ENCODE data around the gene DCBLD2.

The DCBLD2 gene

DNA sequence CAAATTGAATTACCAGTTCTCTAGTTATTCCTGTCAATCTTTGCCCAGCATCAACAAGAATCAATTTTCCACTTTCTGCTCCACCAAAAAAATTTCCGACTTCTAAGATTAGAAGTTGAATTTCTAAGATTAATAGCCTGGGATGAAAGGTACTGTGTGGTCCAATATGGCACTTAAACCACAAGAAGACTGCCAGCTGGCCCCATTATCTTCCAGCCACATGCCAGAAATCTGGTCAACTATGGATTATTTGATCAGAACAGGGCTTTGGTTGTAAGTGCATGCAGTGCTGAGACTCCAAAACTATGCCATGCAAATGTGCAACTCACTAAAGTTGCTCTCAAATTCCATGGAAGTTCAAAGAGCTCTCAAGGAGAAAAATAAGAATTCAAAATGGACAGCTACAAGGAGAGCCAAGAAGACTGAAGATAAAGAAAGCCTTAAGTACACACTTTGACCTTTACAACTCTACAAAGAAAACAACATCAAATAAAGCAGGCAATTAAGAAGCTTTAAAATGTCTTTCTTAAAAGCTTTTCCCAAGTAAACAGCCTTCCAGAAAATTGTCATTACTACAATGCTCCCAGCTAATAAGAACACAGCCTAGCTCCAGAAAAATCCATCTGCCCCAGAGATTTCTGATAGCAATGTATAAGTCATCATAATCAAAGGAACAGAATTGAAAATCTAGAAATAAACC lies 74.1 kb downstream of the DCBLD2 start:
- no peak for DNase-seq

DNA sequence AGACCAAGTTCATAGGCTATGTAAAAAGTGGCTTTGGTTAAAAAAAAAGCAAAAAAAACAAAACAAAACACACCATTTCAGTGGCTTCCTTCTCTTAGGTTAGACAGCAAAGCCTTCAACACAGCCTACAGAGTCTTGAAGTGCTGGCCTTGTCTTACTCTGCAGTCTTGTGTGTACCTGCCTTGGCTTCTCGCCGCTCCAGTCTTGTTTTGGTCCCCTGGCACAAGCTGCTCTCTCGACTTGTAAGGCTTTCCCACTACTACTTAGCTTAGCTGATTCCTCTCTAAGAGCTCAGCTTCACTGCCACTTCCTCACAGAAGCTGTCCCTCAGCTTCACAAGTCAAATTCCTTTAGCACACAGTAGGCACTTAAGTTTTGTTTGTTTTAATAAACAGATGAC lies 75.4 kb downstream of the DCBLD2 start:
- DNase-seq: no peak

DNA sequence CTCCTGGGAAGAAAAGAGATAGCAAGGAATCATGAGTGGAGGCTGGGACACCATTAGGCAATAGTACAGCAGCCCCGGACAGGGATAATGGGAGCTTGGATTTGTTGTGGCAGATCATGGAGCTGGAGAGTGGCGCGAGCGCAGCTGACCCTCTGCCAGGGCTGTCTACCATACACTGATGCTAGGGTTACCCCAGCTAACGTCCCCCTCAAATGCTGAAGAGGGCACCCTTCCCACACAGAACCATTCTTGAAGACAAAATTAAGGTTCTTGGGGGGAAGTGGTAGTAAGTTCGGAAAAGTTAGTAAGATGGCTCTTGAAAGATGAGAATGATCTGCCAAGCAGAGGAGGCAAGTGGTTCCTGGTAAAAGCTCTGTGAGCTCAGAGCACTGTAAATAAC lies 77.2 kb downstream of the DCBLD2 start:
- no peak for DNase-seq

DNA sequence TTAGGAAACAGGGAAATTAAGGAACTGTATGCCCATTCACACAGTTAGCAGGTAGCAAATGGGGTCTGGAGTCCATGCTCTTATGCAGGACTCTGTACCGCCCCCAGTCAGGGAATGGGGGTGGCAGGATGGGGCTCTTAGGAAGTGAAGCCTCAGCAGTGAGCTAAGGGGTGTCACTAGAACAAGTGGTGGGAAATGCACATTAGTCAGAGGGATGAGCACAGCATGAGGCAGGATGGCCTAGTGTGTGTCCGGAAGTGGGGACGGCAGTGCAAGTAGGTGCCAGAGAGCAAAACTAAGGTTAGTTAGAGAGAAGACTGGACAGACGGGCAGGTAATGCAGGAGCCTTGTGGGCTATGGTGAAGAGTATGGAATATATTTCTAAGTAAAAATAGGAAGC lies 77.7 kb downstream of the DCBLD2 start:
- DNase-seq: no peak

DNA sequence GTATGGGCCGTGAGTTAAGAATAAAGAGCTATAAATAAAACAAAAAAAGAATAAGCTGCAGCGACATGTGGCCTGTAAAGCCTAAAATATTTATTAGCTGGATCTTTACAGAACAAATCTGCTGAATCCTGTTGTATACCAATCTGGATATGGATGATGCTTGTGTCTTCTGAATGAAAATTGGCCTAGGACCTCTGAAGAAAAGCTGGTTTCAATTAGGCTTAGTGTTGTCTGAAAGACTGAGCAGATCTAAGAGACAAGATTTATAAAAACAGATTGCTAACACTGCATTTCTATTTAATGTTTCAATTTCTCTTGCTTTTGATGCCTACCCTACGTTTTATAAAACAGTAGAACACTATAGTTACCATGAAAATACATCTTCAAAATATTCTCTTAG lies 80.4 kb downstream of the DCBLD2 start:
- no peak for DNase-seq

DNA sequence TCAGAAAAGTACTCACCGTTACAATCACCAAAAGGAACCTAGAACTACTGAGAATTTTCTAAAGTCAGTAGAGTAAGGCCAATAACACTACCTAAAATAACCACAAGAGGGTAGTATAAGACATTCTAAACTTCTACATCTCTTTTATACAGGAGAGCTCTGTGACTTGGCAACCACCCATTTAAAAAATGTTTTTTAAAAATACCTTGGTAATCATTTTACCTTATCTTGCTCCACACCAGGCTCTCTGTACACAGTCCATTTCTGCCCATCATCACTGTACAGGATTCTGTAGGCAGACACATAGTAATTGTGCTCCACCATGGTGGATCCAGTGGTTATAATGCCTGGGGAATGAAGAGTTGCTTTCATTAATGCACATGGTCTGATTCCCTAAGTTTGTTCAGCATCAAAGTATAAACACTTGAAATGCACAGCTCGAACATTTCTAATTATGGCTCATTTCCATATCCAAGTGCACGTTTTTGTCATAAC lies 83.9 kb downstream of the DCBLD2 start:
- DNase-seq: no peak

DNA sequence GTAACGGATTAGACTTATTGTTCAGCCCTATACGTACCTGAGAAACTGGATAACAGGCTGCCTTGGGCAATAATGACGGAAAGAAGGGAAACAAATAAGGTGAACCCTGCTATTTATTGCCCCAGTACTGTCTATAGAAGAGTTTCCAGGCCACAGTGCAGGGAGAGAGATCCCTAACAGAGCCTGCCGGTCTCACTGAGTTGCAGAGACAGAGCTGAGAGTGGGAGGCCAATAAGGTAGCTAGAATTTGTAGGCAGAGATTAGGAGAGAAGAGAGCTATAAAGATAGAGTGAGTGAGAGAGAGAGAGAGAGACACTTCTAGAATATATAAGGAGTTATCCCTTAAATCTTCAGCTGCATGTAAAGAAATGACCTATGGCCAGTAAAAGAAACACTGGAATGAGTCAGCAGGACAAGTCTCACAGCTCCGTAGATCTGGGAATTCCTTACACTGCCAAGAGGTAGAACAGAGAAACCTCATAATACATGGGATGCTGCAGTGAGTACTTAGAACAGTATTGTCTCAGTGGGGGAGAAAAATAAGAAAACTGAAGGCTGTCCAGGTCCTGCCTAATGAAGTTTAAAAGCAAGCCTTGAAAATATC lies 86.6 kb downstream of the DCBLD2 start:
- no peak for DNase-seq

DNA sequence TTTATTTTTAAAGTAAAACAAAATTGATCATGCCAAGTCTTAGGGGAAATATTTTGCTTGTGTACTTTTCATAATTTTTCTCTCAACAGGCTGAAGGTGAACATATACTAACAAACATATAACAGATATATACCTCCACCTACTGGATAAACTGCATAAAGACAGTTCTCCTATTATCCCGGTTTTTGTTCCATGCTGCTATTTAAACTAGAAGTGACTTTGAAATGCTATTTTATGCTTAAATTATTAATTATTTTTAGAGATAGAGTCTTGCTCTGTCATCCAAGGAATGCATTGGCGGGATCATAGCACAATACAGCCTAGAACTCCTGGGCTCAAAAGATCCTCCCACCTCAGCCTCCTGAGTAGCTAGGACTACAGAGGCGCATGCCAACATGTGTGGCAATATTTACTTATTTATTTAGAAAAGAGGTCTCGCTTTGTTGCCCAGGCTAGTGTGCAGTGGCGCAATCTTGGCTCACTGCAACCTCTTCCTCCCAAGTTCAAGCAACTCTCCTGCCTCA lies 88.6 kb downstream of the DCBLD2 start:
- no peak for DNase-seq

DNA sequence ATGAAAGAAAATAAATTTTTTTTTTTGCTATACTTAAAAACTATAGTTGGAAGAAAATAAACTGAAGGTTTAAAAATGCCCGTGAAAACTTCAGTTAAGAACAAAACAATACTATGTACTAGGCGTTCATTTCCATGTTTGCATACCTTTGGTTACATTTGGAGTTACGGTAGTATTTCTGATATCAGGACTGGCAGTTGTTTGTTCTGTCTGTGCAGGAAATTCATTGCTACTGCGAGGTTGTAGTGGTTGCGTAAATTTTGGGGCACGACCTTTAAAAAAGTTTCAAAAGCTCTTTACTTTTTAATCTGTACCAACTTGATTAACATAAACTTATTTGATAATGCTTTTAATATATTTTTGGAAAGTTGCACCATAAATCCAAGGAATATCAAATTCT lies 90.4 kb downstream of the DCBLD2 start:
- no peak for DNase-seq

DNA sequence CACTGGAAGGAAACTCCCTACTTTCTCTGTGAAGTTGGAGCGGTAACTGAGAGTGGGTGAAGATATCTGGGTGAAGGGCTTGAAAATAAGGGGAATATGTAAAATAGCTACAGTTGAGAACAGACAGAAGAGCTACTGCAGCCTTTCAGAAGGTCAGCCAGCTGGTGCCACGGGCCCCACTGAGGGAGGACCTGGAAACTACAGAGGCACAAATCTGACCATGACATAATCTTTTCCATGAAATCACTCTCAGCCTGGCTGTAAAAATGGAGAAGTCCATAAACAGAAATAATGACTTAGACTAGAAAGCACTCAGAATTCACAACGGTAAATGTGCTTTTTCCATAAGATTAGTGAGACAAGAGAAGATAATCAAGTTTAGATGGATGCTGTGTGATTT lies 91.9 kb downstream of the DCBLD2 start:
- DNase-seq: no peak

DNA sequence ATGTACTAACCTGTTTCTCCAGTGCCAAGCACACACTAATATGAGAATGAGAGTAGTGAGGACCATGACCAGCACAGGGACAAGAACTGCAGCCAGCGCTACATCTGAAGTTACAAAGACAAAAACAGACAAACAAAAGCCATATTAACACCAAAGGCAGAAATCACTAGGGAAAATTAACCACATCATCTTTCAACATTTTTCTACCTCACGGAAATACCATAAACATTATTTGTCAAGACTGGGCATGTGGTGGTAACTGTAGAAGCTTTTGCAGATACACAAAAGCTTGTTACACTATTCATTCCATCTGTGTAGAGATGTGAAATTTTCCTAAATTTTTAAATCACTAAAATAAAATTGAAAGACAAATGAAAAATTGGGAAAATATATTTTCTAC lies 93.4 kb downstream of the DCBLD2 start:
- DNase-seq: no peak

DNA sequence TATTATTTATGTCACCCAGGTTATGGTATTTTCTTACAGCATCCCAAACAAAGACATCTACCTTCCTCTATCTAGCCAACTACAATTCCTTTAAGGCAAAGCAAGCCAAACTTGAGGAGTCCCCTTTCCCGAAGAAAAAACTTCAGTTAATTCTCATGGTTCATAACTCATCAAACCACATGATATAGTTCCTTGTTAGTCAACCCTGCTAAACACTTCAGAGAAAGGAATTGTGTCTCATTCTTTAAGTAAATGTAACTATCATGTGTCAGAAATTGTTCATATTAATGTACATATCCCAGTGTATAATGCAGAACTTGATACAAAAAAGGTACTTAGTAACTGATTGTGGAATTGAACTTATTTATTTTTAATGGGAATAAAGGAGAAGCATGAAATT lies 93.9 kb downstream of the DCBLD2 start:
- no peak for DNase-seq

DNA sequence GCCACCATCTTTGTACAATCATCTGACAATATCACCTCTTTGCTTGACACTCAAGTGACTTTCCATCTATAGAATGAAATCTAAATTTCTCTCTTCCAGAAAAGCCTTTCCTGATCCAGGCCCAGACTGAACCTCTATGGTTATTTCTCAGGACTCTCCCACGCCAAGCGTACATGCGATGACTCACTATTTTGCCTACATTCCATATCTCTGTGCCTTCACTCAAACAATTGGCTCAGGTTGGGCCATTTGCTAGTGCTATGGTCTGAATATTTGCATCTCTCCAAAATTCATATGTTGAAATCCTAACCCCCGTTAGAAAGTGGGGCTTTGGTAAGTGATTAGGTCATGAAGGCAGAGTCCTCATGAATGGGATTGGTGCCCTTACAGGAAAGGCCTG lies 94.5 kb downstream of the DCBLD2 start:
- no peak for DNase-seq

DNA sequence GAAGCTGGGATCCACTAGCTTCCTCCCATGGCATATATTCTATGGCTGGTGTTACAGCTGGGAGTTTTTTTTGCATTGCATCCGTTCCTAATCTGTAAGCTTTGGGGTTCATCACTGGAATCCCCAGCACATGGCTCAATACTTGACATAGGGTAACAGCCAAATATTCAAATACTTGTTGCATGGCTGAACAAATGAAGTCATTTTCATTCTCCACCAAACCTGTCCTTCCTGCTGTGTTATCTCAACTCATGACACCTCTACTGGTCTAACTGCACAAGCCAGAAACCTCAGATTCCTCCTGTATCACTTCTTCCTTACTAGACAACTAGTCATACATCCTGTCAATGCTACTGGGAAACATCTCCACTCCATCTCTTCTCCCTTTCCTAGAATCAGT lies 95.0 kb downstream of the DCBLD2 start:
- DNase-seq: no peak

DNA sequence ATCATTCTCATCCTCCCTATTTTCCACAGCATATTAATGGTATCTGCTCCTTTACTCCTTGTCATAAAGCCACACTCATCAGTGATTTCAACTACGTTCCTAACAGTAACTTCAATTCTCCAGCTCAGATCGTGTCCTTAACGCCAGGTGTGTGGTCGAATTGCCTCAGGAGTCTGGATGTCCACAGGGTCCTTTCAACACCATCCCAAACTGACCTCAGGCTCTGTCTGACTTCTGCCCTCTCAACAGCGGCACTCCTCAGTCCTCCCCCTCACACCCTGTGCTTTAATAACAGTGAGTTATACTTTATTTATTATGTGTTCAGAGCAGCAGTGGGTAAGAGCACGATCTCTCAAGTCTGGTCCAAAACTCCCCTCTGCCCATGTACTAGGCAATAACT lies 95.9 kb downstream of the DCBLD2 start:
- no peak for DNase-seq

DNA sequence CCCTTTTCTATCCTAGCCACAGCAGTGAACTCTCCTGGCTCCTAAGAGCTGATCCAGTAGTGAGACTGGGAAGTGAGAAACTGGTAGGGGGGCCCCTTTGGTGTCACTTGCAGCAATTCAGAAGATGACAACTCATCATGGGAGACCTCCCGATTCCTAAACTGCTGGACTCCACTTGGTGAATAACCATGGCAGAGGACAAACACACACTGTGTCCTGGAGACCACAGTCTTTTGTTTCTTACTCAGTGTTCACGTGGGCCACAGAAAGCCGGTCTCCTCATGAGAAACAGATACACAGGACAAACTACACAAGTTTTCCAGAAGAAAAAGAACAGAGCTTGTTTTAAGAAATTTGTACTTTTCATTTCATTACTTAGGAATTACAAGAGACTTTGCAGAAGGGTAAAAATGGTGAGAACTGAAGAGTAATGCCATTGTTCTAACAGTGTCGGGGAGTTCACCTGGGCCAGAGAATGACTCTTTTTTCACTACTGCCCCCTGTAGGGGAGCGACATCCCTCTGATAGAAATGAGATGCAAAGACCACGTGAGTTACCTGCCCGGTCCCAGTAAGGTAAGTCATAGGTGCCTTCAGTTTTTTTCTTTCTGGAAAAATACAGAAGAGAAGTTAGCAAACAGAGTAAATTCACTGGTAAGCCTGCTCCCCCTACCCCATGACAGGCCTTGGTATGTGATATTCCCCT lies 100.3 kb downstream of the DCBLD2 start:
- no peak for DNase-seq

DNA sequence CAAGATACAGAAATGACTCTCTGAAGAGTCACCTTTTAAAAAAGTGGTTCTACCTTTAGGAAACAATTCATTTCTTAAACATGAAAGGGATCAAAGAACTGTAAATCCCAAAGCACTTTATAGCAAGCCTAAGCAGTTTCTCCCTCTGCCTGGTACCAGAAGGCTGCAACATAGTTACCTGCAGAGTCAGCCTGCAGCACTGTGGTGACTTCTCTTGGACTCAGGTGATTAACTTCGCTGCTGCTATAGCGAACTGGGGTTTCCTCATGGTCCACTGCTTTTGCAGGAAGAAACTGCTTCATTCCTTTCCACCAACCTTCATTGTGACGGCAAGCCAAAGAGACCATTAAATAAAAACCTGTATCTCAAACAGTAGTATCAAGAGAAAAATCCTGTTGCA lies 101.1 kb downstream of the DCBLD2 start:
- no peak for DNase-seq

DNA sequence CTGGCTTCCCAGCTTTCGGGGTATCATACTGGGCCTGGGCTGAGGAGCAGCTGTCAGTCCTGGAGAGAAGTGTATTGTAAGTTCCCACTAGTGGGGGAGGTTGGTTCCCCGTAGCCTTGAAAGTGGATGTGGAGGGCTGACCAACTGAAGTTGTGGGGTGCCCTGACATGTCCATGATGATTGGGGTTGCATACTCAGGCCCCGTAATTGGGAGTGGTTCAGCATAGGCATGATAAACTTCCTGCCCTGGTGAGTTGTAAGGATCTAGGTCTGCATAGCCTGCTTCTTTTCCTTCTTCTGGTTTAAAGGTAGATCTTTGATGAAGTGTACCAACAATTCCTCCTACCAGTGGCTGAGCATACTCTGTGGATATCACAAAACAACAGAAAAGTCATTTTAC lies 102.0 kb downstream of the DCBLD2 start:
- DNase-seq: no peak

DNA sequence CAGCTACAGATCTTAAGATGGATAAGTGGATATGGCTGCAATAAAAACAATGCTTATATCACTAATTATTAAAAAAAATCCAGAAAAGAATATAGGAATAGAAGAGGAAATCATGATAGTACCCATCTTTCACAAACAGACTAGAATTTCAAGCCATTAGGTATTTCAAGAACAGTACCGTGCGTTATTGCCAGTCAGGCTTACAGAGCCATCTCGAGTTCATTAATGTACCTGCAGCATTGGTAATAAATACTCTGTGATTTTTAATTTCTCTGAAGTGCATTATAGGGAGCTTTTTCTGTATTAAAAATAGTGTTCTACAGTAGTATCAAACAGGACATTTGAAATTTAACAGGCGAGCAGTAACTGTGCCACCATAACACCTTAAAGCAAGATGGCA lies 102.7 kb downstream of the DCBLD2 start:
- no peak for DNase-seq

DNA sequence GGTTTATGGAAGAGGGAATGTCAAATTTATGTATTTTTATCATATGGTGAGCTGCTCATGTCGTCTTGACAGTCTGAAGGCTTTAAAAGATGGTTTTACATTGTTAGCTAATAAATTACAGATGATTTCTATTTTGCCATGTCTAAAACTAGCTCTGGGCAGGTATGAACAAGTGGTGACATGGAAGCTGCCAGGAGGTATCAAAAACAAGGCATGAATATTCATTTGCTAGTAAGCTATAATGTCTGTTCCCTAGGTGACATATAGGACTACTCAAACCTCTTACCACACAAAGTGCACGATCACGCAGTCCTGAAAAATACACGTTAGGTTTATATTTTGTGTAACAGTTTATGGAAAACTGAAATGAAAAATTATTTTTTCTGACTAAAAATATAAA lies 103.6 kb downstream of the DCBLD2 start:
- no peak for DNase-seq

DNA sequence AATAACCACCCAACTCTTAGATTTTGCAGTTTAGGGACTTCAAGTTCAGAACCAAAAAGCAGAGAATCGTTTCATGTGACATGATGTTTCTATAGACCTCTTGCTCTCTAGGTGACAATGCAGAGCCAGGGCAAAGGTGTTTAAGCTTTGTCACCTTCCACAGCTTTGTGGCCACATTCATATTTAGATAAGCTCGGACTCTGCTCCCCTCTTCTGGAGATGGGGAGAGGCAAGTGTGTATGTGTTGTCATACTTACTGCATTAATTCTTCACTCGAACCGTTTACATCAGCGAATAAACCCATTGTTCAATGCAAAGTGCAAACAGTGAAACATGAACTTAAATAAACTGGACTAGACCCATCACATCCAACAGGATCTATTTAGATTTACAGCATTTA lies 105.2 kb downstream of the DCBLD2 start:
- no peak for DNase-seq

DNA sequence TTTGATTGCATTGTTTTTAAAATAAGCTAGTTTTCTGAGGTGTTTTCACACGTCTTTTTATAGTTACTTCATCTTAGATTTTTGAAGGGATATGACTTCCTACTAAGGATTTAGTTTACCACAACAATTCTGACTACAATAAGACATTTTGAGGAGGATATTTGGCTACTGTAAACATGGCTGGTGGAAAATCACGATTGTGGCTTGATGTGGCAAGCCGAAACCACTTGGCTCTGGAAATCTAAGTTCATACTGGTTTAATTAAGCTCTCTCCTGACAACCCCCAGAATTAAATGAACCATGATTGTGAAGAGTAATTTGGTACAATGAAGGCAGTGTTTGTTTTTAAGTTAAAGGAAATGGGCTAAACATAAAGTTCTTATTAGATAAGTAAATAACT lies 107.5 kb downstream of the DCBLD2 start:
- DNase-seq: no peak

DNA sequence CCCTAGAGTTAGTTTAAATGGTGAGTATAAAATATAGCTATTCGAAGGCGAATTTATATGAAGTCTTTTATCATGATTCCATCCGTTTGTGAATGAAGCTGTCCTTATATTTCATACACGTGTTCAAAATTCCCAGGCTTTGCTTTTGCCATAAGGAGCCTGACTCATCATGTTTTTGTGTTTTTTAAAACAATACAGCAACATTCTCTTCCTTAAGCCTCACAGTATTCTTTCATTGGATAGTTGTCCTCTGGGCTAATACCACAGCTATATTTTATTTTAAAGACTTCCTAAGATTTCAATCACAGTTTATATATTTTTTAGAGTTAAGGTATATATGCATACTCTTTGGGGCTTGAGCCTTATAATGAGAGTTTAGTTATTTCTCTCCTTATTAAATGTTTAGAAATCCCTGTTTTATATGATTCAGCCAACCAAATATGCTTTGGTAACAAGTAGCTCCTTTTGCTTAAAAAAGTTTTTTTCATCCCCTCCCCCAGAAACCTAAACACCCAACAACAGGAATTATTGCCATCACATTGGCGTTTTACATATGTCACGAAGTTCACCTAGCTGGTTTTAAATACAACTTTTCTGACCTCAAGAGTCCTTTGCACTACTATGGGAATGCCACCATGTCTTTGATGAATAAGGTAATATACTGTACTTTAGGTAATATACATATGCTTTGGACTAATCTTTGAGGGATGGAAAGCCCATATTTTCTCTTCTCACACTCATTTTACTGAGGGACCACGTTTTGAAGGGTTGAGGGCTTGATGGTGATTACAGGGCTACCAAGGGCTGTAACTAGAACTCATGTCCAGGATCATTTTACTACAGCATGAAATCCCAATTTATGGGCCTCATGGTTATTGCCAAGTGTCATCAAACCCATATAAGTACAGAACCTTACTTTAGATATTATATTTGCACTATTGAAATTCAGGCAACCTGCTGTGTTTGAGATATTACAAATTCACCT lies 109.9 kb downstream of the DCBLD2 start:
- DNase-seq: no peak
